HG03342 (cell line): Measurements from ENCODE around the gene MFN2.
"Not testable (repeated sequence)": the region's sequence is repeated elsewhere in the genome, so short reads cannot be mapped to it uniquely, and the experiment has no call there.

Source experiments
- ATAC-seq: cut with Tn5 transposase; IDR thresholded peaks from one replicate; pipeline ENCODE4 v1.9.1; 2021; ENCODE audit warnings: mild to moderate bottlenecking, moderate library complexity; ENCODE audit not compliant: unreplicated experiment

Gene MFN2

DNA sequence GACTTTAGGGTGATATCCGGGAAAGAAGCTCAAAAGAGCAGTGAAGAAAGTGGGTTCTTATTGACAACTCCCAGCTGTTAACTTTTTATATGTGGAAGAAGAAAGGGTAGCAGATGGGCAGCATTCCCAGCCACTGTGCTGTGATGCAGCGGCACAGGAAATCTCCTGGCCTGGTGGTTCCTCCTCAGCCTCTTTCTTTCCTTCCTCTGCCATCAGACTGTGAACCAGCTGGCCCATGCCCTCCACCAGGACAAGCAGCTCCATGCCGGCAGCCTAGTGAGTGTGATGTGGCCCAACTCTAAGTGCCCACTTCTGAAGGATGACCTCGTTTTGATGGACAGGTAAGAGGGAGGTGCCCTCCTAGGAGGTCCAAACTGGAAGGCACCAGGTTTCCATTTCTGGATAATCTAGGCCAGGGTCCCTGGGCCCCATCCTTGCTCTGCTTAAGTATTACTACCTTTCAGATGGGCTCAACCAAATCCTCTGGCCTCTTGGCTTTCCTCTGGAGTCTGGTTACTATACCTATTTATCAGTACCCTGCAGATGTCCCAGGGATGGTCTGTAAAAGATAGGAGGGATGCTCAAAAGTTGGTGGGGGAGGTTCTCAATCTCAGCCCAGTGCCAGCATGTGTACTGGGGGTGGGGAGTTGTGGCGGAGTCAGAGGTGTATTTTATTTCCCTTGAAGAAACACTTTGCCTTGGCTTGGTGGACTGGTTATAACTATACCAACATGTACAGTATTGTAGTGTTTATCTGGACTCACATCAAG lies 17.0 kb downstream of the MFN2 start:
- ATAC-seq: no peak

DNA sequence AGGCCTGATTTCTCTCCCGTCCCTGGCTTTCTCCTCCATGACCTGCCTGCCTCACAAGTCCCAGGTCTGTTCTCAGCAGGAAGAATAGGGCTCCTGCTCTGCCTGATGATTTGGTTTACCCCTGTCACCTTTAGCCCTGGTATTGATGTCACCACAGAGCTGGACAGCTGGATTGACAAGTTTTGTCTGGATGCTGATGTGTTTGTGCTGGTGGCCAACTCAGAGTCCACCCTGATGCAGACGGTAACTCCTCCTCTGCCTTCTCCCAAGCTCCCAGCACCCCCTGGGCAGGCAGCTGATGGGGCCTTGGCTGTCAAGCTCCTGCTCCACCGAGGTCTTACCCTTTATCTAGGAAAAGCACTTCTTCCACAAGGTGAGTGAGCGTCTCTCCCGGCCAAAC lies 18.4 kb downstream of the MFN2 start:
- ATAC-seq: no peak

DNA sequence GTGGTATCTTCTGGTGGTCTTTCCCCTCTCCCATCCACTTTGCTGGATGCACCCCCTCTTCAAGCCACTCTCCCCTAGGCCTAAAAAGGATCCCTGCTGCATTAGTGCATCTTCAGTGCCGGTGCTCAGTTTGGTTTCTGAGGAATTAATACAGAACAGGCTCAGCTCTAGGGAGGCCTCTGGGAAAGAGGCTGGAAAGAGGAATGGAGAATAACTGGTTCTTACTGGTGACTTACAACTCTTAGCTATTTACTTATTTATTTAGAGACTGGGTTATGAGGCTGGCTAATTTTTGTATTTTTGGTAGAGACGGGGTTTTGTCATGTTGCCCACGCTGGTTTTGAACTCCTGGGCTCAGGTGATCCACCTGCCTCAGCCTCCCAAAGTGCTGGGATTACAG lies 19.0 kb downstream of the MFN2 start:
- no peak for ATAC-seq

DNA sequence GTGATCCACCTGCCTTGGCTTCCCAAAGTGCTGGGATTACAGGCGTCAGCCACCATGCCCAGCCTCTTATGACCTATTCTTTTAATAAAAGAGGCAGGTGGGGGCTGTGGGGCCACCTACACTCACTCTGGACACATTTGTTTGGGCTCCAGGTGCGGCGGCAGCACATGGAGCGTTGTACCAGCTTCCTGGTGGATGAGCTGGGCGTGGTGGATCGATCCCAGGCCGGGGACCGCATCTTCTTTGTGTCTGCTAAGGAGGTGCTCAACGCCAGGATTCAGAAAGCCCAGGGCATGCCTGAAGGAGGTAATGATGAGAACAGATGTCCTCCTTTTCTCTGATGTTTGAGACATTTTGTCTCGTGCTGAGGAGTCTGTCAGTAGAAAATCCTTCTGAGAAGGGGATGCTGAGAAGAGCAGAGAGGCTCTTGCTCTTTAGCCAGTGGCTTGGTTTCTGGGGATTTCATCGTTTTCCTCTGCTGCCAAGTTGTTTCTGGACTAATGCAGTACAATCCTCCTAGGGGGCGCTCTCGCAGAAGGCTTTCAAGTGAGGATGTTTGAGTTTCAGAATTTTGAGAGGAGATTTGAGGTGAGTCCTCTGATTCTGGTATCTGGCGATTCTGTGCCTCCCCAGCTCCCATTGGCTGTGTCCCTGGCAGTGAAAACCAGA lies 21.1 kb downstream of the MFN2 start:
- ATAC-seq: no peak

DNA sequence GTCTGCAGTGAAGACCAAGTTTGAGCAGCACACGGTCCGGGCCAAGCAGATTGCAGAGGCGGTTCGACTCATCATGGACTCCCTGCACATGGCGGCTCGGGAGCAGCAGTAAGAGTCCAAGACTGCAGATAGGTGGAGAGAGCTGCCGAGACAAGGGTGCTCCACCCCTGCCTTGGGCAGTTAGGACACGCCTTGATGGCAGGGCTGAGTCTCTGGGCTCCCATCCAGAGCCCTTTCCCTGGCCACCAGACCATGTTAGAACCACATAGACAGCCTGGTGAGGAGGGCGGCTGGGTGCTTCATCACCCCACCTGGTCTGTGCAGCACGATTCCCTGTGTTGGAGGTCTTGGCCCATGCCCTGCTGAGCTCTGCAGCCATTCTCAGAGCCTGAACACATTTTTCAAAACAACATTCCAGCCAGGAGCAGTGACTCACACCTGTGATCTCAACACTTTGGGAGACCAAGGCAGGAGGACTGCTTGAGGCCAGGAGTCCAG lies 21.8 kb downstream of the MFN2 start:
- ATAC-seq: no peak

DNA sequence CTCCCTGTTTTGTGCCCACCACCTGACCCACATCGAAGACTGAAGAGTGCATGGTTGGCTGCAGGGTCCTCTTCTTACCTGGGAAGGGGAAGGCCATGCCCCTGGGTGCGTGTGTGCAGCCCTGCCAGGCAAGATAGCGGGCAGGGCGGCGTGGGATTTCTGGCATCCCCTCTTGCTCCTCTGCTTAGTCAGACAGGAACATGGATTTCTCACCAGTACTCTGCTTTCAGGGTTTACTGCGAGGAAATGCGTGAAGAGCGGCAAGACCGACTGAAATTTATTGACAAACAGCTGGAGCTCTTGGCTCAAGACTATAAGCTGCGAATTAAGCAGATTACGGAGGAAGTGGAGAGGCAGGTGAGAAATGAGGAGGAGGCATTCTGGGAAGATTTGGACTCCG lies 23.5 kb downstream of the MFN2 start:
- no peak for ATAC-seq

DNA sequence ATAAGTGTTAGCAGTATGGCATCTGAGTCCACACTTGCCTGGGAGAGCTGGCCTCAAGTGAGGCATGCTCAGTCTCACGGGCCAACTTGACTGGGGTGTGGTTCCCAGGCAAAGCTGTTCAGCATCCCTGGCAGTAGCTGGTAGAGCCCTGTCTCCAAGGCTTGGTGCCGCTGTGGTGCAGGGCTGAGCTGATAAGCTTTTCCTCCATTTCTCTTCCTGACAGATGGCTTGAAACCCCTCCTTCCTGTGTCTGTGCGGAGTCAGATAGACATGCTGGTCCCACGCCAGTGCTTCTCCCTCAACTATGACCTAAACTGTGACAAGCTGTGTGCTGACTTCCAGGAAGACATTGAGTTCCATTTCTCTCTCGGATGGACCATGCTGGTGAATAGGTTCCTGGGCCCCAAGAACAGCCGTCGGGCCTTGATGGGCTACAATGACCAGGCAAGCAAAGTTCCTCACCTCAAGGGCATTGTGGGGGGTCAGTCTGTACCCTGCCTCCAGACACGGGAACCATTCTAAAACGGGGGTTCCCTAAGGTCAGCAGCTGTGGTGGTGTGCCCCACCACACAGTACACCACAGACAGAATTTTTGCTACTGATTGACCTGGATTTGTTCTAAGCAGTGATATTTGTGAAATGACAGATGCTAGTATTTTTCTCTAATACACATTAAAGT lies 25.4 kb downstream of the MFN2 start:
- ATAC-seq: no peak

DNA sequence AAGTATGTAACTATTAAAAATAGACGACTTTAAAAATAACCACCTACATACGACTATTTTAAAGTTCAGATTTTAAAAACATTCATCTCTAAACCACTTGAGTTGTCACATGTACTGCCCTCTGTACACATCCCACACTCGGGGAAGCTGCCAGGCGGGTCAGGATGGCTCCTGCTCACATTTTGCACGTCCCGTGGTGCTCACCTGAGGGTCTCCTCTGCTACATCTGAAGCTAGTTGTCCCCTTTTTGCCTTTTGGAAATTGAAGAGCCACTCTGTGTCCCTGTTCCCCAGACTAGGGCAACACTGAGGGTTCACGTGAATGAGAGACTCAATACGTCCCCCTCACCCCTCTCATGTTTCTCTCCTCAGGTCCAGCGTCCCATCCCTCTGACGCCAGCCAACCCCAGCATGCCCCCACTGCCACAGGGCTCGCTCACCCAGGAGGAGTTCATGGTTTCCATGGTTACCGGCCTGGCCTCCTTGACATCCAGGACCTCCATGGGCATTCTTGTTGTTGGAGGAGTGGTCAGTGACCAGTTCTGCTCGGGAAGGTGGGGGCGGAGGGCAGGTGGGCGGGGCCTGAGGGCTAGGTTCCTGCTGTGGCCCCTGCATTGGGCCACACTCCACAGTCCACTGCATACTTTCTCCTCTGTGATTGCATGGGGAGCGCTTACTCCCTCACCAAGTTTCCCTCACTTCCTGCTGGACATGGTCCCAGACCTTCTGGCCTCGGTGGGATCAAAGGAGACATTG lies 26.1 kb downstream of the MFN2 start:
- no peak for ATAC-seq

DNA sequence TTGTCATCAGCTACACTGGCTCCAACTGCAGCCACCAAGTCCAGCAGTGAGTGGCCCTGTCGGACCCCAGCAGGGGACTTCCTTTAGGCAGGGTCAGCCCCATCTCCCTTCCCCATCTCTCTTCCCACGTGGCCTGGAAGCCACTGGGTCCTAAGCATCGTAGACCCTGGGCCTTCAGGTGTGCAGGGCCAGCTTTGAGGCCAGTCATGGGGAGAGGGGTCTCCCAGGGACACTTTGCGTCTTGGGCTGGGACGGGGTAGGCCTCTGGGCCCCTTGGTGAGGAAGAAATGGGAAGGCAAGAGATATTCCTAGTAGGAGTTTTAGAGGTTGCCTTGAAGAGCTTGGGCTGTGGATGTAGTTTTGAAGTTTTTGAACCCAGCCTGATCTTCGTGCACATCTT lies 27.0 kb downstream of the MFN2 start:
- no peak for ATAC-seq

DNA sequence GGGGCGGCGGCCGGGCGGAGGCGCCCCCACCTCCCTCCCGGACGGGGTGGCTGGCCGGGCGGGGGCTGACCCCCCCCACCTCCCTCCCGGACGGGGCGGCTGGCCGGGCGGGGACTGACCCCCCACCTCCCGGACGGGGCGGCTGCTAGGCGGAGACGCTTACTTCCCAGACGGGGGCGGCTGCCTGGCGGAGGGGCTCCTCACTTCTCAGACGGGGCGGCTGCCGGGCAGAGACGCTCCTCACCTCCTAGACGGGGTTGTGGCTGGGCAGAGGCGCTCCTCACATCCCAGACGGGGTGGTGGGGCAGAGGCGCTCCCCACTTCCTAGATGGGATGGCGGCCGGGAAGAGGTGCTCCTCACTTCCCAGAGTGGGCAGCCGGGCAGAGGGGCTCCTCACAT lies 28.1 kb downstream of the MFN2 start:
- ATAC-seq: not testable (repeated sequence)

DNA sequence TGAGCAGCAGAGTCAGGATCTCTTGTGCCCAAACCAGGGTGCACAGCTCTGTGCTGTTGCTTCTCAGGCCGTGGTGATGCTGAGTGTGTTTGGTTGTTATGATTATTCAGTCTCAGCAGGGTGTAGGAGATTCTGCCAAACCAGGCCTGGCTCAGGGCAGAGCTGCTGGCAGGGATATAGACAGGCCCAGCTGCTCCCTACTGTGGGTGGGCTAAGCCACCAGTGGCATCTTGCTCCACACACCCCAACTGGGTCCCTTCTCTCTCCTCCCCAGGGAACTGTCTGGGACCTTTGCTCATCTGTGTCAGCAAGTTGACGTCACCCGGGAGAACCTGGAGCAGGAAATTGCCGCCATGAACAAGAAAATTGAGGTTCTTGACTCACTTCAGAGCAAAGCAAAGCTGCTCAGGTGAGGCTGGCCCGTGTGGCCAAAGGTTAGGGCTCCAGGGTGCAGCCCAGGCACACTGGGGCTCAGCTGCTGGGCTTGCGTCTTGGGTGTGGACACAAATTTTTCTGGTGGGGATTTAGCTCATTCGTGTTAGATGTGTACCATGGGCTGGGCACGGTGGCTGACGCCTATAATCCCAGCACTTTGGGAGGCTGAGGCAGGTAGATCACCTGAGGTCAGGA lies 29.2 kb downstream of the MFN2 start:
- ATAC-seq: no peak

DNA sequence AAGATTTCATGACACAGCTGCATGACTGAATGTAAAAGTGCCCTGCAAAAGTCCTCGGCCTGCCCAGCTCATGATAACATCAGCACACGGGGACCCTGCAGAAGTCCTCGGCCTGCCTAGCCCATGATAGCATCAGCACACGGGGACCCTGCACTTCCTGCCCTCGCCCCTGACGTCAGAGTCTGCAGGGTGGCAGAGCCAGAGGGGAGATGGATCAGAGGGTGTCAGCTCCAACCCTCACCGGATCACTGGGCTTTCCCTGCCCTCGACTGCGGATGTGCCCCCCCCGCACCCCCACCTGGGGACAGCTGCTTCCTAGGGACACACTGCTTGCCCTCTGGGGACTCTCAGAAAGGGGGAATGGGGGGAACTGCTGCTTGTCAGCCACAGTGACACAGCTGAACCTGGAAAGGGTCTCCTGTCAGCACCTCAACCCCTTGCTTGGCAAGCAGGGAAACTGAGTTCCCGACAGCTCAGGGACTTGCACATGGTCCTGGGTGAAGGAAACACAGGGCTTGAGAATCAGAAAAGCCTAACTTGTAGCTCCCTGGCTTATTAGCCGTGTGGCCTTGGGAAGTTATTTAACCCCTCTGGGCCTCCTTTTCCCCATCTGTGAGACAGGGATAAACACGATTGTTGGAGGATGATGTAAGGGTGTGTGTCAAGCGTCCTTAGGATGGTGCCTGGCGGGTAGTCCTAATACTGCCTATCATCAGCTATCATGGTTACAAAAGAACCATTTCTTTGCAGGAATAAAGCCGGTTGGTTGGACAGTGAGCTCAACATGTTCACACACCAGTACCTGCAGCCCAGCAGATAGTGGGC lies 30.7 kb downstream of the MFN2 start:
- no peak for ATAC-seq

DNA sequence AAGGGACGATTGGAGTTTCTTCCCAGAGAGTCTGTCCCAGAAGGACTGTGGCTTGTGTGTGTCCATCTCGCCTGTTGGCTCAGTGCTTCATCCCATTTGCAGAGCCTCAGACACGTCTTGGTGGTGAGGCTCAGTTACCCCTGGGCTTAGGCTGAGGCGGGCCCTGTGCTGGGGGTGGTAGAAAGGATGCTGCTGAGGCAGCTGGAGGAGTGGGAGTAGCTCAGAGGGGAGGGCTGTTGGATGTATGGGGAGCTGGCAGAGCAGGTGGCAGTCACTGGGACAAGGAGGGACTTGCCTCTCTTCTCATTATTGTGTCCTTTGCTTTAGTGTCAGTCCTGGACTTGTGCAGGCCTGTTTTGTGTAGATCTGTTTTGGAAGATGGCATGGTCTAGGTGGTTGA lies 31.8 kb downstream of the MFN2 start:
- no peak for ATAC-seq

DNA sequence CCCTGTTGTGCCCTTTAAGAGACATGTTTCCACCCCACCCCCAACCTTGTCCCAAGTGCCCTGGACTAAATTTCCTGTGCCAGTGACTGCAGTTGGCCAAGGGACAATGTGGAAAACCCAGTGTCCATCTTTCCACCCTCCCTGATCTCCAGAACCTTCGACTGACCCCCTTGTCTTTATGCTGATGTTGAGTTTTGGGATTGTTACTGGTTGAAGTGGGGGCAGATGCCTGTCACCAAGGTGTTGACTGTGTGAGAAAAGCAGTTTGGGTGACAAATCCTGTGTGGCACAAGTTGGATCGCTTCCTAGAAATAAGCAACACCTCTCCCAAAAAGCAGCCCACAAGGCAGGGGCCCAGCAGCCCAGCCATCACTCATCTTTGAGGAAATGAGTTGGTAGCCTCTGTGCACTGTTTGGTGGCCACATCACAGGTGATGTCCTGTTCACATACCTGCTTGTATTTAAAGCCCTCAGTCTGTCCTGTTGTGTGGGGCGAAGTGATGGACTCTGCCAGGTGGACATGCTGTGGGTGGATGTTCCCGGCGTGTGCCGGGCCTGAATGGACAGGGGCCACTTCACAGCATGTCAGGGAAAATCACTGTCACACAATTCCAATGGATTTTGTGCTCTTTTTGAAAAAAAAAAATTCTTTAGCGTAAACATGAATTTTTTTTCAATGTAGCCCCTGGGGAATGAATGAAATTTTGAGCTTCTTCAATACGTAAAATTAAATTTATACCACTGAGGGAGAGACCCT lies 32.5 kb downstream of the MFN2 start:
- no peak for ATAC-seq

DNA sequence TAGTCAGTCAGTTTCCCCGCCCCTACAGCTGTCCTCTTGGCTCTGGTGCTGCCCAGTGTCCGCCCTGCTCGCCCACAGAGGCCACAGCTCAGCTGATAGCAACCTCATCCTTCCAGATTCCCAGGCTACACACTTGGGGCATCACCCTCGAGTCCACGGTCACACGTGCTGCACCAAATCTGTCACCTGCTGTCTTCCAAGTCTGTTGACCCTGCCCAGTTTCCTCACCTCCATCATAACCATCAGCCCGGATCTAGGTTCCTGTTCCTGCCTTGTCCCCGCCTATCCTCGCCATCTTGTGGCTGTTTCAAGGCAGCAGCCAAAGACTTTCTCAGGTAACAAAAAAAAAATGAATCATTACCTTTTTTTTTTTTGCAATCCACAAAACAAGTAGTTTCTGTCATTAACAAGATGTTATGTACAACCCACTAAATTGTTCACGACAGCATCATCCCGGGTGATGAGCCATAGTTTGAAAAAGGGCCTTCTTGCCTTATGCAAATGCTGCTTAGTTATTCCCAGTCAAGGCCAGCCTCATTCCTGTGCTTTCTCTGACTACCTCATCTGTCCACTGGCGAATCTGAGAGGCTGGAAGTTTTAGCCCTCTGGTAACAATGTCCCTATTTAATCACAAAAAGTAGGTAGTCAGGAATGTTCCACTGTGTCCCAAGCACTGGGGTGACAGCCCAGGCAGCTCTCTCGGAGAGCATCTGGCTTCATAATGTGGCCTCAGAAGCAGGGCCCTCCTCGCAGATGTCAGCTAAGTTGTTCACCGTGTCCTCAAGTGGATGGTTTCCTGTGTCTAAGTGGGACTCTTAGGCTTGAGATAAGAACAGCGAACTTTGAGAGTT lies 34.1 kb downstream of the MFN2 start:
- no peak for ATAC-seq

DNA sequence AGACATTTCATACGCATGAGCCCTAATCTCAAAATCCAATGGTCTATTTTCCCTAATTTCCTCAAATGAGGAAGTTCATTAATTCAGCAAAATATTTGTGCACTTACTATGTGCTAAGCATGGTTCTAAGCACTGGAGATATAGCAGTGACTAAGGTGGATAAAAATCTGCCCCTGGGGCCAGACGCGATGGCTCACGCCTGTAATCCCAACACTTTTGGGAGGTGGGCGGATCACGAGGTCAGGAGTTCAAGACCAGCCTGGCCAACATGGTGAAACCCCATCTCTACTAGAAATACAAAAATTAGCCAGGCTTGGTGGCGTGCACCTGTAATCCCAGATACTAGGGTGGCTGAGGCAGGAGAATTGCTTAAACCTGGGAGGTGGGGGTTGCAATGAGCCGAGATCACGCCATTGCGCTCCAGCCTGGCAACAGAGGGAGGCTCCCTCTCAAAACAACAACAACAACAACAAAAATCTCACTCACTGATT lies 34.8 kb downstream of the MFN2 start:
- ATAC-seq: no peak

DNA sequence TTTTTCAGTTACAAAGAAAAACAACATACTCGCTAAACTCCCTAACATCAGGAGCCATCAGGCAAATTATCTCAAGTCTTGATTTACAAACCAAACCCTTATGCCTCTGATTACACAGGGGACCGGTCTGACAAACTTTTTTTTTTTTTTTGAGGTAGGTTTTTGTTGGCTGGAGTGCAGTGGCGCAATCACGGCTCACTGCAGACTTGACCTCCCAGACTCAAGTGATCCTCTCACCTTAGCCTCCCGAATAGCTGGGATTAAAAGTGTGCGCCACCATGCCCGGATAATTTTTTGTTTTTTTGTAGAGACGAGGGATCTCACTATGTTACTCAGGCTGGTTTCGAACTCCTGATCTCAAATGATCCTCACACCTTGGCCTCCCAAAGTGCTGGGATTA lies 35.3 kb downstream of the MFN2 start:
- ATAC-seq: no peak

DNA sequence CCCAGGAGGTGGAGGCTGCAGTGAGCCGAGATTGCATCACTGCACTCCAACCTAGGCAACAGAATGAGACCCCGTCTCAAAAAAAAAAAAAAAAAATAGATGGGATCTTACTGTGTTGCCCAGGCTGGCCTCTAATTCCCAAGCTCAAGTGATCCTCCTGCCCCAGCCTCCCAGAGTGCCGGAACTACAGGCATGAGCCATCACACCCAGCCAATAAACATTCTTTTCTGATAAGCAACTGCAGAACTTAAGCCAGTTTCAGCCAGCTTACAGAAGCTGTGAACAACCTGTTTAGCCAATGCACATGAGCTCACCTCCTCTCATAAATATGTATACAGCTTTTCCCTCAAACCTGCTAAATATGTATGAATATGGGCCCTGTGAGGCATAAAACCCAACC lies 35.9 kb downstream of the MFN2 start:
- no peak for ATAC-seq
